Mesothelial cell of epicardium (in vitro differentiated cells): ENCODE measurements around the gene TSPAN14. TPM values are rescaled to one million over a fixed set of nuclear protein-coding genes. Genes with fewer than 3 reads are reported as not detected.
A peak's percentile ranks its signal among the peaks of the same experiment; 100 is the strongest.

Experiments
- DNase-seq, 2 experiments: peaks; one replicate each; pipeline ENCODE4 v3.0.0; 2021; ENCODE audit warnings: low spot score in 2 of 2; ENCODE audit not compliant: unreplicated experiment in 2 of 2
- H3K27ac Mint-ChIP-seq: 2 replicates; pipeline ENCODE4 v1.8.0; 2021; ENCODE audit warnings: mixed read lengths
- H3K27me3 Mint-ChIP-seq: 2 replicates; pipeline ENCODE4 v1.8.0; 2021; ENCODE audit warnings: low read depth, mixed read lengths
- H3K36me3 Mint-ChIP-seq: 2 replicates; pipeline ENCODE4 v1.8.0; 2021; ENCODE audit warnings: mixed read lengths
- H3K4me1 Mint-ChIP-seq: 2 replicates; pipeline ENCODE4 v1.8.0; 2021; ENCODE audit warnings: mixed read lengths
- H3K4me3 Mint-ChIP-seq: 2 replicates; pipeline ENCODE4 v1.8.0; 2021; ENCODE audit warnings: mild to moderate bottlenecking, moderate library complexity, mixed read lengths
- H3K9me3 Mint-ChIP-seq: 2 replicates; pipeline ENCODE4 v1.8.0; 2021; ENCODE audit warnings: mixed read lengths
- CTCF ChIP-seq: fragments of 200-600 bp; sonication (generic); IDR thresholded peaks from one replicate; pipeline ENCODE4 v1.5.0; 2021; ENCODE audit warnings: antibody characterized with exemption; ENCODE audit not compliant: unreplicated experiment
- total RNA-seq: library from RNA; stranded (reverse); gene quantifications from 3 replicates; pipeline ENCODE4 v1.2.1, GENCODE V29; 2021

TSPAN14 gene
- total RNA-seq, 1 donor from 2014 or later: 113 TPM

GRCh38 chr10:80484676-80485075, 30.6 kb downstream of the TSPAN14 start:
- peaks cover 21% of the 10 kb centered on the region for H3K4me1 Mint-ChIP-seq
- H3K27ac Mint-ChIP-seq: no peak overlapping the region
- no peak for DNase-seq
- H3K36me3 Mint-ChIP-seq: peaks cover 8% of the 10 kb centered on the region
- H3K27me3 Mint-ChIP-seq: no peaks in the 10 kb centered on the region
- no peak overlapping the region for H3K4me3 Mint-ChIP-seq
- no peaks in the 10 kb centered on the region for H3K9me3 Mint-ChIP-seq
- no peak for TF ChIP-seq CTCF

DNA sequence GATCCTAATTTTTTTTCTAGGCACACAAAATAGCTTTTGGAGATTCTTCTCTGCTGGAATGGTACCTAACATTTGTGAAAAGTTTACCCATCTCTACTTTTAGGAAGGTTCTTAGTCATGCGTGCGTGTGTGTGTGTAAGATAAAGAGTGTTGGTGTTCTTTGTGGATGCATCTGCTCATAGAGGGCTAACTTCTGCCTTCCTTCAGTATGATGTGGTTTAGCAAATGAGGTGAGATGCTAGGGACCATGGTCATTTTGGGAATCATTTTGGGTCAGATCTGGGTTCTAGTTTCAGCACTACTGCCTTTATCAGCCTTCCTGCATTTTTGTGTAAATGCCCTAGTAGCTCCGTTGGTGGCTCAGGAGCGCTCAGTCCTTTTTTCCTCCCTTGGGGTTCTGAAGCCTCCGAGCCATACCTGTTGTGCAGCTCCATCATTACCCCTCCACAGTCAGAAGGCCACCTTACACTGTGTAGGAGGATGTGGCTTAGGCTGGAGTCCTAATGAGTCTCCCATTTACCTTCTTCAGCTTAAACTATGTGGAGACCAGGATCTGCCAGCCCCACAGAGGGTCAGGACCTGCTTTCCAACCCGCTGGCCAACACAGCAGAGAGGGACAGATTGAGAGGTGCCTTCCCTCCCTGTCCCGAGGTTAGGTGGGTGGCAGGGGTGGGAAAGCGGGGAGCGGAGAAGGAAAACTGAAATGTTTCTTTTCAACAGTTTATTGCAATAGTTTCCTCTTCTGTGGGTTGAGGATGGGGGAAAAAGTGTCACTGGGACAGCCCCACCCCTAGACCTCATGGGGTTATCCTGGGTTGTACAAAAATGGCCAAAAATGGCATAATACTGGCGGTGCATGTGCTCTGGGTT, 31.2 kb downstream of the TSPAN14 start:
- Mint-ChIP-seq H3K27ac (no peak overlapping the region), H3K4me1 (peaks cover 21% of the 10 kb centered on the region), H3K27me3 (no peaks in the 10 kb centered on the region), H3K36me3 (peaks cover 12% of the 10 kb centered on the region), H3K9me3 (no peaks in the 10 kb centered on the region), H3K4me3 (no peak overlapping the region)
- no peak for TF ChIP-seq CTCF
- no peak for DNase-seq

GRCh38 chr10:80485946-80486764, 32.0 kb downstream of the TSPAN14 start:
- TF ChIP-seq CTCF: no peak
- no peaks in the 10 kb centered on the region for H3K9me3 Mint-ChIP-seq
- no peak for DNase-seq
- peaks cover 21% of the 10 kb centered on the region for H3K4me1 Mint-ChIP-seq
- H3K36me3 Mint-ChIP-seq: peaks cover 16% of the 10 kb centered on the region
- H3K27me3 Mint-ChIP-seq: no peaks in the 10 kb centered on the region
- no peak overlapping the region for H3K4me3 Mint-ChIP-seq
- peak overlapping the region; percentile 40 for H3K27ac Mint-ChIP-seq

- H3K4me3 Mint-ChIP-seq: no peak overlapping the region
- H3K4me1 Mint-ChIP-seq: peaks cover 21% of the 10 kb centered on the region
- peaks cover 17% of the 10 kb centered on the region for H3K36me3 Mint-ChIP-seq
- peak overlapping the region; percentile 11 for H3K27ac Mint-ChIP-seq
- H3K27me3 Mint-ChIP-seq: no peaks in the 10 kb centered on the region
- no peak for DNase-seq
- no peaks in the 10 kb centered on the region for H3K9me3 Mint-ChIP-seq
- TF ChIP-seq CTCF: no peak
These were observed 32.8 kb downstream of the TSPAN14 start for GRCh38 chr10:80486785-80487420.

- H3K4me1 Mint-ChIP-seq: peaks cover 21% of the 10 kb centered on the region
- no peak for DNase-seq
- no peak overlapping the region for H3K4me3 Mint-ChIP-seq
- H3K27me3 Mint-ChIP-seq: no peaks in the 10 kb centered on the region
- peaks cover 18% of the 10 kb centered on the region for H3K36me3 Mint-ChIP-seq
- H3K27ac Mint-ChIP-seq: no peak overlapping the region
- H3K9me3 Mint-ChIP-seq: no peaks in the 10 kb centered on the region
- TF ChIP-seq CTCF: no peak
These were observed 33.3 kb downstream of the TSPAN14 start for GRCh38 chr10:80487421-80487785.
